AG10803 (cell line): ENCODE results near the gene NEIL3.

ENCODE experiments used
- DNase-seq: peaks from one replicate; pipeline ENCODE4 v3.0.0; 2010; ENCODE audit warnings: low read depth
- H3K4me3 ChIP-seq: 2 replicates; pipeline ENCODE4 v1.5.1; 2011; ENCODE audit warnings: mild to moderate bottlenecking, low read length, control low read depth
- CTCF ChIP-seq: conservative IDR thresholded peaks from 2 replicates; pipeline ENCODE4 v1.5.1; 2011; ENCODE audit warnings: mild to moderate bottlenecking, low read length, control low read depth, inconsistent platforms

NEIL3 gene

GRCh38 chr4:177410566-177410965 lies 100.9 kb downstream of the NEIL3 start:
- H3K4me3 ChIP-seq: no peak overlapping the region
- no peak for DNase-seq
- no peak for TF ChIP-seq CTCF

GRCh38 chr4:177411996-177412395 lies 102.3 kb downstream of the NEIL3 start:
- no peak for TF ChIP-seq CTCF
- no peak overlapping the region for H3K4me3 ChIP-seq
- no peak for DNase-seq
